Ectodermal cell (in vitro differentiated cells): ENCODE data around the gene CNTROB.

Source experiments
- H3K27ac ChIP-seq: 2 replicates; pipeline ENCODE4 v1.7.0; 2013; ENCODE audit warnings: mild to moderate bottlenecking, low read depth, low read length; ENCODE audit not compliant: insufficient read depth, poor library complexity, severe bottlenecking
- H3K27me3 ChIP-seq: 2 replicates; pipeline ENCODE4 v1.7.0; 2013; ENCODE audit warnings: mild to moderate bottlenecking, low read length; ENCODE audit not compliant: insufficient read depth, control insufficient read depth, poor library complexity, severe bottlenecking
- H3K36me3 ChIP-seq: one replicate; pipeline ENCODE4 v1.7.0; 2013; ENCODE audit warnings: low read length; ENCODE audit not compliant: control insufficient read depth, insufficient read depth
- H3K4me1 ChIP-seq: one replicate; pipeline ENCODE4 v1.7.0; 2013; ENCODE audit warnings: low read length; ENCODE audit not compliant: control insufficient read depth, insufficient read depth
- H3K4me3 ChIP-seq: 2 replicates; pipeline ENCODE4 v1.7.0; 2013; ENCODE audit warnings: low read depth, low read length, control low read depth; ENCODE audit not compliant: insufficient read depth
- H3K9me3 ChIP-seq: 2 replicates; pipeline ENCODE4 v1.7.0; 2013; ENCODE audit warnings: mild to moderate bottlenecking, low read length, moderate library complexity; ENCODE audit not compliant: control insufficient read depth
- WGBS, 2 experiments: methylation state at CpG; one replicate each; pipeline ENCODE4 v1.1.7; 2013; ENCODE audit warnings: missing lambda C conversion rate in 2 of 2; 5-methylcytosine and 5-hydroxymethylcytosine counted together

Gene CNTROB

DNA sequence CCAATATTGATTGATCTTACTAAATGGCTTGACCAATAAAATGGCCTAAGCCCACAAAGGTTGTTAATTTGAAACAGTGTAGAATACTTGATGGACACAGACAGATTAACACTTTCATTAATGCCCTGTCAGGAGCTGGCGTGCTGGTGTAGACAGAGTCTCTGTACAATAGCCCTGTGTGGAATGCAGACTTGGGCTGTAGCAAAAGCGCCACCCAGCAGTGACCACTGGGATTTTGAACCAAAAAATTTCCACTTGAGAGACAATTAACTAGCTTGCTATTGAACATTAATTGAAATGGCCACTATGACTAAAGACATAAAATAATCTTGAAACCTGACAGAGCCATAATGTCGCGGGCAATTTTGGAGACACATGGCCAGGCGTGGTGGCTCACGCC is 50.7 kb downstream of the CNTROB start:
- WGBS, 2 experiments: 87 to 92% methylated on average over 6 of the region's 6 CpGs

DNA sequence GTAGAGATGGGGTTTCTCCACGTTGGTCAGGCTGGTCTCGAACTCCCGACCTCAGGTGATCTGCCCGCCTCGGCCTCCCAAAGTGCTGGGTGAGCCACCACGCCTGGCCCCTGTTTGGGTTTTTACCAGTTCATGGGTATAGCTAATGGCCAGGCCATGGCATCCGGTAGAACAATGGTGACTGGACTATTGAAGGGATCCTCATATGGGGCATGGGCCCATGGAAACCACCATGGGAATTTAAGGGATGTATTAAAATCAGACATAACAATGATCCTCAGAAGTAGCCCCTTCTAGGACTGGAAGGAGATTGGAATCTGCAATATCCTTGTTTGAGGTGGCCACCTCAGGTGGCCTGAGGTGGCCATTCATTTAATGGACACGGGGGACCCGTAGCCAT is 52.9 kb downstream of the CNTROB start:
- peaks cover 7% of the 10 kb centered on the region for H3K27me3 ChIP-seq
- no peaks in the 10 kb centered on the region for H3K4me1 ChIP-seq
- 90 to 92% methylated on average over 9 of the region's 9 CpGs for WGBS, 2 experiments
- no peaks in the 10 kb centered on the region for H3K9me3 ChIP-seq
- no peak overlapping the region for H3K27ac ChIP-seq
- no peak overlapping the region for H3K4me3 ChIP-seq
- H3K36me3 ChIP-seq: no peaks in the 10 kb centered on the region

More for the DNA sequence above, 50.7 kb downstream of the CNTROB start:
- Histone ChIP-seq H3K27me3 (no peaks in the 10 kb centered on the region), H3K27ac (no peak overlapping the region), H3K4me1 (no peaks in the 10 kb centered on the region), H3K4me3 (no peak overlapping the region), H3K36me3 (no peaks in the 10 kb centered on the region), H3K9me3 (no peaks in the 10 kb centered on the region)

DNA sequence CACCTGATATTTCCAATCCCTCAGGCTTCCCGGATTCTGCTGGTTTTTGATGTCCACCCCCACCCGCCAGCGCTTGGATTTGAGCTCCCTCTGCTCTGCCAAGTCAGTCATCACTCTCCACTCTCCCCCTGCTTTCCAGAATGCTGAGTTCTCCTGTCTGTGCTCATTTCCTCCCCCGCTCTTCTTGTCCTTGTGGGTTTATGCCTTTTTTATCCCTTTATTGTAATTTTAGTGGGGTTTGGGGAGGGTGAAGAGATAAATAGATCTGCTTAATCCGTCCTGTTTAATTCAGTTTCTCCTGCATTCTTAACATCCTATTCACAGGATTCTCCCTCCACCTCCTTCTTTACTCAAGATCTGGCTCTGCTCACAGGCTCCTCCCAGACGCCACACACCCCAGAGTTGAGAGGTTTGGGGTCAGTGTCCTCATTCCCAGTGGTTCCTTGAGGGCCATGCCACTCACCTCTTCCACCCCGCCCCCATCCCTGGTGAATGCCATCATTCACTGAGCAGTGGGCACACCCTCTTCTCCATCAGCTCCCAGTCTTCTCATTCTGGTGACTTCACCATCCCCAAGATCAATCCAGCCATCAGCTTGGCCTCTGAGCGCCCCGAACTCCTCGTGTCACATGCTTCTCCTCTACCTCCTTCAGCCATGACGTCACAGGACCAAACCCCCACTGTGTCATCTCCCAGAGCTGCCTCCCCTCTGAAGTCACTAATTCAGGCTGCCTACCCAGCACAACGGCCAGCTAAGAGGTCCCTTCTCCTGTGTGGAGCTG is 55.3 kb downstream of the CNTROB start:
- 83% methylated on average over 11 to 12 of the region's 12 CpGs for WGBS, 2 experiments
- Histone ChIP-seq H3K4me1 (no peaks in the 10 kb centered on the region), H3K4me3 (no peak overlapping the region), H3K27me3 (peaks cover 9% of the 10 kb centered on the region), H3K36me3 (no peaks in the 10 kb centered on the region), H3K9me3 (no peaks in the 10 kb centered on the region), H3K27ac (no peak overlapping the region)

DNA sequence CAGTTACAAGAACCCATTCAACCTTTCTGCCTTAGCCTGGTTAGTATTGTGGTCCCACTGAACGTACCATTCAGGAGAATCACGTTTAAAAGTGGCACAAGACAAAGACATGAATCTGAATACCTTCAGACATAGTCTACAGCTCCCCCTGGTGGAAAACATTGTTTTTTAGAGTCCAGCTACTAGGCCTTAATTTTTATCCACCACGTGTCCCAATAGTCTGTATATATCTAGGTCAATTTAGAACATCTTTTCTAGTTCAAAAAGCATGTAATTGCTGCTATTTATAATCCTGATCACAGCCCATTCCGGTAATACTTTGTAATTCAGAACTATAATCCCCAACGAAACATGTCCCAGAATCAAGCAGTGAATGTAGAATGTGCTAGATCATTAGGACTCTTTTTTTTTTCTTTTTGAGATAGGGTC is 56.8 kb downstream of the CNTROB start:
- 51% methylated on average over 5 of the region's 5 CpGs for WGBS, 2 experiments
- H3K27me3 ChIP-seq: peaks cover 9% of the 10 kb centered on the region
- no peak overlapping the region for H3K4me3 ChIP-seq
- no peaks in the 10 kb centered on the region for H3K9me3 ChIP-seq
- H3K36me3 ChIP-seq: no peaks in the 10 kb centered on the region
- H3K4me1 ChIP-seq: no peaks in the 10 kb centered on the region
- H3K27ac ChIP-seq: no peak overlapping the region

DNA sequence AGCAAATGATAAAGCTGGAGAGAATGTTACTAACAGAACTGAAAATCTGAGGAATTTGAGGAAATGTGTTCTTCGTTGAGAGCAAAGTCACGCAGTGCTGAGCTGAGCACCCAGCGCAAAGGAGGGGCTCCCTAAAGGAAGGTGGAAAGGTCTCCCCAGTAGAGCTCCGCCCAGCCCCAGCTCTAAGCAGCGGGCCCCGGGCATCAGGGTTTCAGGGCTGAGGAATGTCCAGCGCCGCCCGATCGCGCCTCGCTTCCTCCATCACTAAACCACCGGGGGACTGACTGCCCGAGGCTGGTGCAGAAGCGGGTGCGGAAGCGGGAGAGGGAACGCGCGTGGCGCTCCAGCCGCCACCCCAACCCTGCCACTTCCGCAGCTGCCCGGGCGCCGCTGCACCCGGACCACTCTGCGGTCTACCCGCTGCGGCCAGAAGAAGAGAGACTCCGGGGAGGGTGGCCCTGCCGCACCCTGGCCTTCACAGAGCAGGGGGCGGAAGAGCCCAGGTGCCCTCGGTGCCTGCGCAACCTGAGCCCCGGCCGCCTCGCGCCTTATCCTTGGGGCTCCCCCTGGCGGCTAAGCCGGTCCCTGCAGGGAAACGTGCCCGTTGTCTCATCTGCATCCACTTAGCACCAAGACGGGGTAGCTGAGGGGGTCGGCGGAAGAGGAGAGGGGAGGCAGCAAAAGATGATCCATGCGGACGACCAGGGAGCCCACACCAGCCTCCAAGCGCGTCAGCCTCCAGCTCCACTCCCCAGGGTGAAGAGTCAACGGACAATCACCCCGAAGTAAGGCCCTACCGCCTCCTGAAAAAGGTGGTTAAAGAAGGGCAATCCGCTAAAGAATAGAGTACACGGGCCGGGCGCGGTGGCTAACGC is 58.0 kb downstream of the CNTROB start:
- Histone ChIP-seq H3K27me3 (peaks cover 9% of the 10 kb centered on the region), H3K4me1 (no peaks in the 10 kb centered on the region), H3K36me3 (no peaks in the 10 kb centered on the region), H3K9me3 (no peaks in the 10 kb centered on the region), H3K4me3 (peak overlapping the region; percentile 33), H3K27ac (no peak overlapping the region)
- WGBS, 2 experiments: 13% methylated on average over 59 of the region's 59 CpGs

DNA sequence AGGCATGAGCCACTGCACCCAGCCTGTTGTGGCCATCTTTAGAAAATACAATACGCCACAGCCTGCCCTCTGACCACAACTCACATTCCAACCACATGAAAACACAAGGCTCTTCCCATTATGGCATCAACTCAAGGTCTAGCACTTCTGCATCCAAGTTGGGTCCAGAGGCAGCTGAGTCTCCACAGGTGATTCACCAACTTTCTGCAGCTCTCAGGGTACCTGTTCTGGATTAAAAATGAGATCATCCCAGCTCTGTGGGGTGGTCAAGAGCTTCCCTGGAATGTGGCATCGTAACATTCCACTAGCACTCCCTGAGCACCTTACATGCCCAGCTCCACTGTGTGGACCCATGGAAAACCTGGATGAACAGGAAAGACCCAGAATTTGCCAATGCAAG is 60.5 kb downstream of the CNTROB start:
- Histone ChIP-seq H3K4me1 (no peaks in the 10 kb centered on the region), H3K27ac (no peak overlapping the region), H3K9me3 (no peaks in the 10 kb centered on the region), H3K4me3 (no peak overlapping the region), H3K27me3 (peaks cover 9% of the 10 kb centered on the region), H3K36me3 (no peaks in the 10 kb centered on the region)
- 91 to 92% methylated on average over 2 of the region's 2 CpGs for WGBS, 2 experiments

DNA sequence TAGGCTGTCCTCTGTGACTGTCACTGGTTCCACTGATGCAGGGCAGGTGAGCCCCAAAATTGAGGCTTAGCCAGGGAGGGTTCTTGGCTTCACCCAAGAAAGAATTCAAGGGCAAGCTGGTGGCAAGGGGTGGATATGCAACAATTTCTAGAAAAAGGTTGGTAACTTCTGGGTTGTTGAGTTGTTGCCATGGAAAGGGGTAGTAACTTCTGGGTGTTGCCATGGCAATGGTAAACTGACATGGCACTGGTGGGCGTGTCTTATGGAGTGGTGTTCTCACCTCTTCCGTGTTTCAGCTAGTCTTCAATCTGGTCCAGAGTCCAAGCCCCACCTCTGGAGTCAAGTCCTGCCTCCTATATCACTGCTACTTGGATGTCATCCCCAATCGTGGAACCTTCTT is 60.9 kb downstream of the CNTROB start:
- WGBS, 2 experiments: 70 to 77% methylated on average over 3 of the region's 3 CpGs
- Histone ChIP-seq H3K36me3 (no peaks in the 10 kb centered on the region), H3K4me1 (no peaks in the 10 kb centered on the region), H3K27me3 (peaks cover 9% of the 10 kb centered on the region), H3K9me3 (no peaks in the 10 kb centered on the region), H3K4me3 (no peak overlapping the region), H3K27ac (no peak overlapping the region)

DNA sequence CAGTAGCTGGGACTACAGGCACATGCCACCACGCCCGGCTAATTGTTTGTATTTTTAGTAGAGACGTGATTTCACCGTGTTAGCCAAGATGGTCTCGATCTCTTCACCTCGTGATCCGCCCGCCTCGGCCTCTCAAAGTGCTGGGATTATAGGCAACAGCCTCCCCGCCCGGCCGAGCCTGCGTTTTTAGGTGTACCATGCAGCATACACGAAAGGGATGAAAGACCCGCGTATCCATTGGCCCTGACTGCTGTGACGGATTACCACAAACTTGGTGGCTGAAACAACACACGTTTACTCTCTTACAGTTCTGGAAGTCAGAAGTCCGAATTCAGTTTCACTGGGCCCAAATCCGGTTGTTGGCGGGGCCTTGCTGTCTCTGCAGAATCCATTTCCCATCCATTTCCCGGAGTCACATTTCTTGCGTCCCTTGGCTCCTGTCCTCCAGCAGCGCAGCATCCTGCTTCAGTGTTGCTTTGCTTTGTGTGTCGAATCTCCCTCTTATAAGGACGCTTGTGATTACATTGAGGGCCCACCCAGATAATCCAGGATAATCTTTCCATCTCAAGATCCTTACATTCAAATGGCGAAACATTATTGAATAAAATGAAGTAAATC is 62.1 kb downstream of the CNTROB start:
- H3K9me3 ChIP-seq: no peaks in the 10 kb centered on the region
- peaks cover 9% of the 10 kb centered on the region for H3K27me3 ChIP-seq
- H3K4me1 ChIP-seq: no peaks in the 10 kb centered on the region
- H3K4me3 ChIP-seq: no peak overlapping the region
- 91 to 93% methylated on average over 26 of the region's 27 CpGs for WGBS, 2 experiments
- H3K27ac ChIP-seq: no peak overlapping the region
- no peaks in the 10 kb centered on the region for H3K36me3 ChIP-seq

DNA sequence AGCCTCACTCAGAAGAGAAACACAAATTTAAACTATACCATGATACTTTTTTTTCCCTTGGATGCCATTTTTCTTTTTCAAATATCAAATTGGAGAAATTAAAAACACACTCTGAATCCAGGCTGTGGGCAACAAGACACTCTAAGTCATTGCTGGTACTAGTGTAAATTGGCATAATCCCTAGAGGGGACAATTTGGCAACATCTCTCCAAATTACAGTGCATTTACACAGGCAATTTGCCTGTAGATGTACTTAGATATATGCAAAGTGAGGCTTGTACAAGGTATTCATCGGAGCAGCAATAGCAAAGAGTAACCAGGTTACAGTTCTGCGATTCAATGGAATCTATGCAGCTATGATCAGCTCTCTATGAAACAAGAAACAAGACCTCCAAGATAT is 63.7 kb downstream of the CNTROB start:
- Histone ChIP-seq H3K27ac (no peak overlapping the region), H3K4me1 (no peaks in the 10 kb centered on the region), H3K9me3 (no peaks in the 10 kb centered on the region), H3K36me3 (no peaks in the 10 kb centered on the region), H3K27me3 (peaks cover 9% of the 10 kb centered on the region), H3K4me3 (no peak overlapping the region)
- WGBS, 2 experiments: 97 to 98% methylated on average over 2 of the region's 2 CpGs

DNA sequence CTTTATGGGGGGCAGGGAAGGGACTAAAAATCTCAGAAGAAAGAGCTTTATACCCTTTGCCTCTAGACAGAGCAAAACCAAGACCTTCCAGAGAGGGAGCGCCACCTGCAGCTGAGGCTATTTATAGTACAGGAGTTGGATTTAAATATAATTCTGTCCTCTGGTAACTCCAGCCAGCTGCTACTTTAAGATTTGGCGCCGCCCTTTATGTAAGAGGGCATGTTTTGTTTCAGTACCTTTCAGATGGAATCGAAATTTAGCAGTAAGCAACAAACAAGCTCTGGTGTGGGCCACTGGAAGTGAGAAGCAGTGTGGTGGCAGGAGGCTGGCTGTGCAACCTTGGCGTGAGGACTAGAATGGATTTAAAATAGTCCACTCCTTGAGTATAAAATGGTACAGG is 65.2 kb downstream of the CNTROB start:
- no peaks in the 10 kb centered on the region for H3K36me3 ChIP-seq
- 56 to 57% methylated on average over 5 of the region's 5 CpGs for WGBS, 2 experiments
- no peaks in the 10 kb centered on the region for H3K9me3 ChIP-seq
- H3K27ac ChIP-seq: no peak overlapping the region
- peaks cover under 1% of the 10 kb centered on the region for H3K4me1 ChIP-seq
- no peak overlapping the region for H3K4me3 ChIP-seq
- H3K27me3 ChIP-seq: peaks cover 22% of the 10 kb centered on the region
